GM10248 (cell line): ENCODE data around the gene PAOX.
"Not testable (repeated sequence)": the region's sequence is repeated elsewhere in the genome, so short reads cannot be mapped to it uniquely, and the experiment has no call there.

Experiments
- CTCF ChIA-PET: fragments of 300-600 bp; sonication (Branson Sonifier 250); formaldehyde crosslinking; extraction: SDS; loops from one replicate; lab custom pipeline; 2021; ENCODE audit warnings: antibody characterized with exemption; lab: Yijun Ruan, JAX
- POLR2A ChIA-PET: fragments of 350-650 bp; sonication (Branson Sonifier 250); formaldehyde crosslinking; extraction: SDS; loops from one replicate; lab custom pipeline; 2020; ENCODE audit warnings: antibody characterized with exemption; lab: Yijun Ruan, JAX
- DNase-seq: peaks from one replicate; pipeline ENCODE4 v3.0.0; 2012; ENCODE audit errors: extremely low spot score
- CTCF ChIP-seq: IDR thresholded peaks from 2 replicates; pipeline ENCODE4 v1.5.1; 2012; ENCODE audit warnings: mild to moderate bottlenecking, low read depth; ENCODE audit errors: extremely low read depth, missing control alignments, control extremely low read depth

PAOX gene

GRCh38 chr10:133368153-133368552 lies 10.9 kb upstream of the PAOX start:
- DNase-seq, result no peak
- TF ChIP-seq CTCF, result no peak
- ChIA-PET CTCF (no interaction called here), POLR2A (interaction anchor here (0.6 kb wide), 1 partner anchor 54 kb away, joined by 5 read pairs; no protein-coding TSS in a partner anchor)

DNA sequence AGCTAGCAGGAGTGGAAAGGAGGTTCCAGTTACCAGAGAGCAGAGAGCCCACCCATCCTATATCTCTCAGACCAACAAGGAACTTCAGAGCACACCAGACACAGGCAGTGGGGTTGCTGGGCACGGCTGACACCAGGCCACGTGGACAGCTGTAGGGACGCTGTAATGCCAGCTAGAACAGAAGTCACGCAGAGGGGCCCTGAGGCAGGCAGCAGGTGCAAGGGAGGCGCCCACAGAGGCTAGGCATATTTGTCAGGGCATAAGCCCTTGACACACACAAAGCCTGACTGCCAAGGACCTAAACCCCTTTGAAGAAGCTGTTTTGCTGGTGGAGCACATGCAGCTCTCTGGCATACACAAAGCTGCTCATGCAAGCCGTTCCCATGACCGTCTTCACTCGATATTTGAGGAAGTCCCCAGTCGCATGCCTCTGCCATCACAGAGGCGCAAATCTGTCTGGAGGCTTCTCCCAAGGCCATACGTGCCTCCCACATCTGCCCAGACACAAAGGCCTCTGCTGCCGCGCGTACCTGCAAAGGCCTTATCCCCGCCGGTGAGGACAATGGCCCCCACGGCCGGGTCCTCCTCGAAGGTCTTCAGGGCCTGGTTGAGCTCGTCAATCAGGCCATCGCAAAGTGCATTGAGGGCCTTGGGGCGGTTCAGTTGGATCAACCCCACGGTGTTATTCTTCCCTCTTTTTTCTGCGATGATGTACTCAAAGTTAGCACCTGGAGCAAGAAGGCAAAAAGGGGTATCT lies 8.9 kb upstream of the PAOX start:
- CTCF ChIA-PET, result interaction anchor here (1.2 kb wide), 1 partner anchor 11 kb away, joined by 4 read pairs; no protein-coding TSS in a partner anchor
- POLR2A ChIA-PET, result interaction anchor here (1.8 kb wide), 1 partner anchor 9 kb away, joined by 4 read pairs; no protein-coding TSS in a partner anchor

DNA sequence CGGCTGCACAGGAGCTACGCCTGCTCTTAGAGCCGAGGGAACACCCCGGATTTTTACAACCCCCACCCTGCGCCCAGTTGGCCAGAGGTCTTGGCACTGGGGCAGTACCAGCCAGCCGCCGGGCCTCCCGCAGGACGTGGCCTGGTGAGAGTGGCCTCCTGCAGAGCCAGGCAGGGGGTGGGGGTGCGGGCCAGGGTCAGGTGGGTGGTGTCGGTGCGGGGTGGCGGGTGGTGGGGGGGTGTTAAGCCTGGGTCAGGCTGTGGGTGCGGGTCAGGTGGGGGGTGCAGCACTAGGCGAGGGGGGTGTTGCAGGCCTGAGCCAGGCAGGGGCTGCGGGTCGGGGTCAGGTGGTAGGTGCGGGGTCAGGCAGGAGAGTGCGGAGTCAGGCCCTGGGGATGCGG lies 6.6 kb upstream of the PAOX start:
- ChIA-PET POLR2A (no interaction called here), CTCF (interaction anchor here (1.6 kb wide), 2 partner anchors 17 to 65 kb away, joined by 3 to 4 read pairs; no protein-coding TSS in a partner anchor)
- no peak for TF ChIP-seq CTCF
- DNase-seq, result peak; percentile 22

More for the DNA sequence above, 8.9 kb upstream of the PAOX start:
- TF ChIP-seq CTCF, result no peak
- DNase-seq, result no peak

DNA sequence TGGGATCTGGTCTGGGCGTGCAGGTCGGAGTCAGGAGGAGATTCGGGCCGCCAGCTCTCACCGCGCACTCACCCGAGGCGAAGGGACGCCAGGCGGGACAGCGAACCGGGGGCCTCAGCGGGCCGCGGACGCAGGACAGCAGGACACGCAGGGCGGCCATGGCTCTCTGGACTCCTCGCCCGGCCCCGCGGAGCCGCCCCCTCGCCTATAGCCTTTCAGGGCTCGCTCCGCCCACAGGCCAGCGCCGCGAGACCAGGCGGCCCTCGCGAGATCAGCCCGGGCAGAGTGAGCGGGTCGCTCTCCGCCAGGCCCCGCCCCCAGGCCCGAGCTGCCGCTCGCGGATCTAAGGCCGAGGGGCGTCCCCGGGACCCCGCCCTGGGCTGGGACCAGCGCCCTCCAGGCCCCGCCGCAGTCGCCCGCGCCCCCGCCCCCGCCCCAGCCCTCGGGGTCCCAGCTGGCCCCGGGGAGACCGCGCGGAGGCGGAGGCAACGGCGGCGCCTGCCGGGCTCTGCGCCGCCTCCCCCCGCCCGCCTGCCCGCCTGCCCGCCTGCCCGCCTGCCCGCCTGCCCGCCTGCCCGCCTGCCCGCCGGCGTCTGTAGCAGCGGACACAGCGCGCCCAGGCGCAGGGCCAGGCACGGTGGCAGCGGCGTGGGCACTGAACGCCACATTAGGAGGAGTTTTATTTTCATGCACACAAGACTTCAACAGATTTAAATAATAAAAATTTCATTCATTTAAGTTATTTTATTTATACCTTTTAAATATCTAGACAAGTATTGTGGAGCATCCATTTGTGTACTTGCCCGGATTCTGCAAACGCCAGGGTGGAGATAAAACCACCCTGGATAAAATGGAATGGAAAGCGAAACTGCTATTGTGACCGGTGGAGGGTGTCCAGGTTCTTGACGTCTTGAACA lies 5.6 kb upstream of the PAOX start, which contains the start of gene ECHS1:
ECHS1 (minus strand) TSS at position 181 of the 917 bp plus-strand sequence; CDS start at position 160, 21 bp downstream.
- ChIA-PET POLR2A (interaction anchor here (0.9 kb wide), 1 partner anchor 95 kb away, joined by 4 read pairs; no protein-coding TSS in a partner anchor), CTCF (interaction anchor here (1.6 kb wide), 2 partner anchors 16 to 64 kb away, joined by 3 to 4 read pairs; no protein-coding TSS in a partner anchor)
- no peak for TF ChIP-seq CTCF
- DNase-seq, result peak; percentile 99

GRCh38 chr10:133375357-133376115 lies 3.5 kb upstream of the PAOX start:
- no peak for TF ChIP-seq CTCF
- CTCF ChIA-PET, result interaction anchor here (1.0 to 1.9 kb wide), 2 partner anchors 29 to 46 kb away, joined by 3 to 5 read pairs; partner anchors contain the start of gene PRAP1
- DNase-seq, result no peak
- POLR2A ChIA-PET, result no interaction called here

- DNase-seq, POLR2A ChIA-PET: not testable (repeated sequence)
- CTCF ChIA-PET, result interaction anchor here (1.0 to 3.4 kb wide), 3 partner anchors 14 to 47 kb away, joined by 3 to 12 read pairs (median 5); partner anchors contain the start of gene PRAP1
These were observed 2.9 kb upstream of the PAOX start for GRCh38 chr10:133376183-133376582.
